ENCODE measurements around the gene RAX2. TPM values are rescaled to one million over a fixed set of nuclear protein-coding genes. Genes with fewer than 3 reads are reported as not detected.

The RAX2 gene
- total and polyA plus RNA-seq, 2 of the 8 experiments (the other 6 are each of a cell fraction or from before 2014, with no cell fraction given): 0.08 TPM; not detected in 1

GRCh38 chr19:3818466-3818865, 46.4 kb upstream of the RAX2 start (continued):
- TF ChIP-seq CHD7 (IDR thresholded peaks at IDR 0.05; ENCODE audit: insufficient replicate concordance, low read length) (no peak), CBX5 (IDR thresholded peaks at IDR 0.05; ENCODE audit: low read depth, low read length) (no peak), RFX5 (IDR thresholded peaks at IDR 0.05; ENCODE audit: borderline replicate concordance, low read depth, low read length) (no peak), KDM5A (IDR thresholded peaks at IDR 0.05; ENCODE audit: low read length) (no peak)
